ENCODE data around the gene ATOH8. TPM values are rescaled to one million over a fixed set of nuclear protein-coding genes. Genes with fewer than 3 reads are reported as not detected.
A peak's percentile ranks its signal among the peaks of the same experiment; 100 is the strongest.

Gene ATOH8
- total RNA-seq, 1 donor from 2014 or later: 8.4 TPM

DNA sequence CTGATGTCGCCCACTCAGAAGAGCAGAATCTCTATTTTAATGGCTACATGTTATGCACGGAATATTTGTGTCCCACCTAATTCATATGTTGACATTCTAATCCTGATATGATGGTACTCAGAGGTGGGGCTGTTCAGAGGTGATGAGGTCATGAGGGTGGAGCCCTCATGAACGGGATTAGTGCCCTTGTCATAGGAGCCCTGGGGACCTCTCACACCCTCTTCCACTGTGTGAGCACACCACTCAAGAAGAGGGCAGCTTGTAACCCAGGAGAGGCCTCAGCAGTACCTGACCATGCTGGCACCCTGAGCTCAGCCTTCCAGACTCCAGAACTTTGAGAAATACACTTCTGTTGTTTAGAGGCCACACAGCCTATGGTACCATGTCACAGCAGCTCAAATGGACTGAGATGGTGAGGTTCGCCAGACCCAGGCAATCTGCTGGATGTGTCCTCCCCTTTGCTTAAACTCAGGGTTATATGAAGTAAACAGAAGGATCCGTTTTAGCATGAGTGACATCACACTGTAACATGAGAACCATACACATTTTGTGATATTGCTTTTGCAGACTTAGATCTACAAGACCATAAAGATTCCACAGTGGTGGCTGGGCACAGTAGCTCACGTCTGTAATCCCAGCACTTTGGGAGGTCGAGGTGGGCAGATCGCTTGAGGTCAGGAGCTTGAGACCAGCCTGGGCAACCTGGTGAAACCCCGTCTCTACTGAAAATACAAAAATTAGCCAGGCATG, 48.7 kb downstream of the ATOH8 start:
- Histone ChIP-seq H3K36me3 (ENCODE audit: control insufficient read depth in 3 of 3, insufficient read depth in 3 of 3, low read length in 3 of 3) (no peaks in the 10 kb centered on the region), H3K9me3 (ENCODE audit: control insufficient read depth in 3 of 3, low read length in 3 of 3) (no peaks in the 10 kb centered on the region), H3K27ac (ENCODE audit: low read depth, low read length) (no peak overlapping the region), H3K9ac (ENCODE audit: low read depth in 1 of 3, low read length in 3 of 3) (no peak overlapping the region), H3K4me3 (ENCODE audit: low read length in 3 of 3) (no peak overlapping the region), H3K4me1 (ENCODE audit: control insufficient read depth in 3 of 3, insufficient read depth in 3 of 3, low read length in 3 of 3) (peaks cover 18 to 28% (median 23%) of the 10 kb centered on the region in 3 donors), H3K27me3 (ENCODE audit: control insufficient read depth in 3 of 3, insufficient read depth in 3 of 3, low read length in 3 of 3) (peaks cover 0 to 4% (median 0%) of the 10 kb centered on the region in 3 donors)

DNA sequence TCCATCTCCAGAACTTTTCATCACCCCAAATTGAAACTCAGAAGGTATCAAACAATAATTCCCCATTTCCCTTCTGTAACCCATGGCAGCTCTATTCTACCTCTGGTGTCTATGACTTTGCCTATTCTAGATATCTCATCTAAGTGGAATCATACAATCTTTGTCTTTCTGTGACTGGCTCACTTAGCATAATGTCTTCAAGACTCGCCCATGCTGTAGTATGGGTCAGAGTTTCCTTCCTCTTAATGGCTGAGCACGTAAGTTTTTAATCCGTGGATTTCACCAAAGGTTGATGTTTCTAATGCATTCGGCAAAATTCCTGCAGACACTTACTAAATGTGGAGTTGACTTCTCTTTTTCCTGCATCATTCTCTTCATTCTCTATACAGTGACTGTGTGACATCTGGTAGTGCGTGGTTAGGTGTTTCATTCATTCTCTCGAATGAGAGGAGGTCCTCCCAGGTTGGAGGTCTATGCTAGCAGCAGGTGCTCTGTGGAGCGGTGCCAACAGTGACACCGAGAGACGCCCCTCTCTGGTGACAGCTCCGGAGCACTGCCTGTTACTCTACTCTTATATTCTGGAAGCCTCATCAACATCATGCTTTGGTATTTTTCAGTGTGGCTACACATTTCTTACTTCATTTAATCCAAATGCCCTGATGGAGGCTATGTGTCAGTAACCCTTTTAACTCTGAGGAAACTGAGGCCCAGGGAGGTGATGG, 50.1 kb downstream of the ATOH8 start:
- no peak overlapping the region for H3K9ac ChIP-seq (ENCODE audit: low read depth in 1 of 3, low read length in 3 of 3)
- no peak overlapping the region for H3K4me3 ChIP-seq (ENCODE audit: low read length in 3 of 3)
- H3K9me3 ChIP-seq (ENCODE audit: control insufficient read depth in 3 of 3, low read length in 3 of 3): no peaks in the 10 kb centered on the region
- H3K36me3 ChIP-seq (ENCODE audit: control insufficient read depth in 3 of 3, insufficient read depth in 3 of 3, low read length in 3 of 3): no peaks in the 10 kb centered on the region
- no peak overlapping the region for H3K27ac ChIP-seq (ENCODE audit: low read depth, low read length)
- H3K27me3 ChIP-seq (ENCODE audit: control insufficient read depth in 3 of 3, insufficient read depth in 3 of 3, low read length in 3 of 3): peaks cover 0 to 4% (median 0%) of the 10 kb centered on the region in 3 donors
- peaks cover 12 to 20% (median 16%) of the 10 kb centered on the region in 3 donors for H3K4me1 ChIP-seq (ENCODE audit: control insufficient read depth in 3 of 3, insufficient read depth in 3 of 3, low read length in 3 of 3)

DNA sequence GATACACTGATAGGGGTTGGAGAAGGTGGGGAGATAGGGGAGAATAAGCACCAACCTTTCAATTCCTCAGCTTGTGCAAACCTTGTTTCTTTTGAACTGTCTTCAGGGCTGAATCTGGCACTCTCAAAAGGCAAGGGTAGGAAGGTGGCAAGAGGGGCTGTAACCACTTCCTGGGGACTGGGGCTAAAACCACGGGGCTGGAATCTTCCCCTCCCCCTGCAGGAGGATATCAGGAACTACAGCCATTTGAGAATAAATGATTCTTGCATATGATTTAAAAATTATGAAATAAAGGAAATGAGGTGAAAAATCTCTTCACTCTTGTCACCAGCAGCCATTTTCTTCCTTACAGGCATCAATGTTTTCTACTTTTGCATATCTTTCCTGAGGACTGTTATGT, 50.8 kb downstream of the ATOH8 start:
- Histone ChIP-seq H3K9ac (ENCODE audit: low read depth in 1 of 3, low read length in 3 of 3) (no peak overlapping the region), H3K27ac (ENCODE audit: low read depth, low read length) (no peak overlapping the region), H3K36me3 (ENCODE audit: control insufficient read depth in 3 of 3, insufficient read depth in 3 of 3, low read length in 3 of 3) (no peaks in the 10 kb centered on the region), H3K9me3 (ENCODE audit: control insufficient read depth in 3 of 3, low read length in 3 of 3) (no peaks in the 10 kb centered on the region), H3K4me1 (ENCODE audit: control insufficient read depth in 3 of 3, insufficient read depth in 3 of 3, low read length in 3 of 3) (peaks cover 9 to 14% (median 10%) of the 10 kb centered on the region in 3 donors), H3K4me3 (ENCODE audit: low read length in 3 of 3) (no peak overlapping the region), H3K27me3 (ENCODE audit: control insufficient read depth in 3 of 3, insufficient read depth in 3 of 3, low read length in 3 of 3) (peaks cover 0 to 2% (median 0%) of the 10 kb centered on the region in 3 donors)

DNA sequence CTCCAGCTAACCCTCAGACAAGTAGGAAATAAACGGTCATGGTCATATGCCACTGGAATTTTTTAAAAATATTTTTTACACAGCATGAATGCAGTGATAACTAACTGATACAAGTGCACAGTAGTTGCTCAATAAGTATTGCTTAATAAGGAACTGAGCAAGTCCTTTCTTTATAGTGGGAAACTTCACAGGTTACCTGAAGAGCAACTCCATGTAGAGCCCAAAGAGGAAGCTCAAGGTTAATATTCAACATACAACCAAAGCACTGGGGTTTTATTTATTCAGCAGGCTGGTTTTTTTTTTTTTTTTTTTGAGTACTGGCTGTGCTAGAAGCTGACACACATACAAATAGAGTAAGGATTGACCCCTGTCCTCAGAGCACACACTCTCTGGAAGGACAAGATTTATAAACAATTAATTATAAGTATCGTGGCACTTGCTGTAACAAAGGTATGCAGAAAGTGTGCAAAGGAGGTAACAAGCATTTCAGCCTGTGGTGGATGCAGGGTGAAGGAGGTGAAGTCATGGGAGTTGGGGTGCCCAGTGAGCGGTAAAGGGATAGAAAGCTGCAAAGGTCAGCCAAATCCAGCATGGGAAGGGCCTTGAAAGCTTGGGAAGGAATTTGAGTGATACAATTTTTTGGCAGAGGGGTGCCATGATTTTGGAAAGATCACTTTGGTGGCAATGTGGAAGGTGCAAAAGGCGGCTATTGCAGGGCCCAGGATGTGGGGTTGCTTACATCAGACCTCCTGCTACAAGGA, 52.7 kb downstream of the ATOH8 start:
- Histone ChIP-seq H3K4me1 (ENCODE audit: control insufficient read depth in 3 of 3, insufficient read depth in 3 of 3, low read length in 3 of 3) (peaks cover 13 to 21% (median 17%) of the 10 kb centered on the region in 3 donors), H3K9me3 (ENCODE audit: control insufficient read depth in 3 of 3, low read length in 3 of 3) (no peaks in the 10 kb centered on the region)

DNA sequence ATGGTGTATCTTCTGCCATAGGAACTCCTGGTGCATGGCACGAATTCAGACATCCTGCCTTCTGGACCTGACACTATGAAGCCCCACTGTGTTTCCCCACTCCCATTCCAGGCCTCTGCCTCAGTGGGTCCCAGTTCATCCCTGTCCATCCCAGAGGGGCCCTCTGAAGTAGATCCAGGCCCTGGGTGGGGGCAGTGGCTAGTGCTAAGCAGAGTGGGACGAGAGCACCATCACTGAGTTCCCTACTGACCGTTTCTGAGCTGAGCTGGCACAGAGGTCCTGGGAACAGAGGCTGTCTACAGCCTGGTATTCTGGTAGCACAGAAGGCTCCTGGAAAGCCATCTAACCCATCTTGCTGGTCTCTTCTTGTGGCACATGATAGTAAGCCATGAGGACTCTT, 54.0 kb downstream of the ATOH8 start:
- Histone ChIP-seq H3K4me3 (ENCODE audit: low read length in 3 of 3) (no peak overlapping the region), H3K27ac (ENCODE audit: low read depth, low read length) (no peak overlapping the region), H3K9me3 (ENCODE audit: control insufficient read depth in 3 of 3, low read length in 3 of 3) (no peaks in the 10 kb centered on the region), H3K36me3 (ENCODE audit: control insufficient read depth in 3 of 3, insufficient read depth in 3 of 3, low read length in 3 of 3) (no peaks in the 10 kb centered on the region), H3K27me3 (ENCODE audit: control insufficient read depth in 3 of 3, insufficient read depth in 3 of 3, low read length in 3 of 3) (no peaks in the 10 kb centered on the region), H3K4me1 (ENCODE audit: control insufficient read depth in 3 of 3, insufficient read depth in 3 of 3, low read length in 3 of 3) (peaks cover 18 to 23% (median 23%) of the 10 kb centered on the region in 3 donors), H3K9ac (ENCODE audit: low read depth in 1 of 3, low read length in 3 of 3) (no peak overlapping the region)

More for the DNA sequence above, 52.7 kb downstream of the ATOH8 start:
- no peaks in the 10 kb centered on the region for H3K36me3 ChIP-seq (ENCODE audit: control insufficient read depth in 3 of 3, insufficient read depth in 3 of 3, low read length in 3 of 3)
- H3K9ac ChIP-seq (ENCODE audit: low read depth in 1 of 3, low read length in 3 of 3): no peak overlapping the region
- no peaks in the 10 kb centered on the region for H3K27me3 ChIP-seq (ENCODE audit: control insufficient read depth in 3 of 3, insufficient read depth in 3 of 3, low read length in 3 of 3)
- no peak overlapping the region for H3K4me3 ChIP-seq (ENCODE audit: low read length in 3 of 3)
- H3K27ac ChIP-seq (ENCODE audit: low read depth, low read length): no peak overlapping the region

DNA sequence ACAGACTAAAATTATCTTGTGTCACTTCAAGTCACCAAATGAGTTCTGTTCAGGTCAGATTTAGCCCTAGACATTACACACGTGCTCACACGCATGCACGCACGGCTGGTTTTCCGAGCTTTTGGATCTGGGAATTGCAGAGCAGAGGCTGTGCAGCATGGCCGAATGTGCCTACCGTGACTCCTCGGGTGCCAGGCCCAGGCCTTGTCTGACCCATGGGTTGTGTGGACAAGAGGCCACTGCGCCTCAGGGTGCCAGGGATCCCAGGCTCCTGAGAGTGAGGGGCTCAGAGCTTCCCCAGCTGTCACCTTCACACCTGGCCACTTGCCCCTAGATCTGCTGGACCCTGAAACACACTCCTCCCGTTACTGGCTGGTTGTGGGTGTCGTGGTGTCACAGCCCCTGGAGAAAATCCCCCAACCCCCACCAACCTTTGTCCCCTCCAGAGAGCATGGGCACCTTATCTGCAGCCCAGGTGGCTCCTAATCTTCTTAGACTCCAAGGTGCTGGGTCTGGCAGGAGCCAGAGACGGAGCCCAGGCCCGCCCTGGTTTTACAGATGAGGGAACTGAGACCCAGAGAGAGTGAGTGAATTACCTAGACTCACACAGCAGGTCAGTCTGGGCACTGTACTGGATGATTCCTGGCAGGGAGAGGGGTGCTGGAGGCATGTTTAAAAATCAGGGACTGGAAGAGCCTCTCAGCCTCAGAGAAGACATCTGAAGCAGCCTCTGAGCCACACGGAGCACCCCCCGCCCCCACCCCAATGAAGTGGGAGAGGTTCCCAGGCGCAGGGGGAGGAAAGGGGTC, 56.8 kb downstream of the ATOH8 start:
- Histone ChIP-seq H3K9me3 (ENCODE audit: control insufficient read depth in 3 of 3, low read length in 3 of 3) (no peaks in the 10 kb centered on the region), H3K36me3 (ENCODE audit: control insufficient read depth in 3 of 3, insufficient read depth in 3 of 3, low read length in 3 of 3) (no peaks in the 10 kb centered on the region), H3K27me3 (ENCODE audit: control insufficient read depth in 3 of 3, insufficient read depth in 3 of 3, low read length in 3 of 3) (no peaks in the 10 kb centered on the region), H3K9ac (ENCODE audit: low read depth in 1 of 3, low read length in 3 of 3) (peak overlapping the region in 2 of 3 donors; percentile 33 to 54), H3K27ac (ENCODE audit: low read depth, low read length) (no peak overlapping the region), H3K4me1 (ENCODE audit: control insufficient read depth in 3 of 3, insufficient read depth in 3 of 3, low read length in 3 of 3) (peaks cover 20 to 38% (median 30%) of the 10 kb centered on the region in 3 donors), H3K4me3 (ENCODE audit: low read length in 3 of 3) (no peak overlapping the region)

DNA sequence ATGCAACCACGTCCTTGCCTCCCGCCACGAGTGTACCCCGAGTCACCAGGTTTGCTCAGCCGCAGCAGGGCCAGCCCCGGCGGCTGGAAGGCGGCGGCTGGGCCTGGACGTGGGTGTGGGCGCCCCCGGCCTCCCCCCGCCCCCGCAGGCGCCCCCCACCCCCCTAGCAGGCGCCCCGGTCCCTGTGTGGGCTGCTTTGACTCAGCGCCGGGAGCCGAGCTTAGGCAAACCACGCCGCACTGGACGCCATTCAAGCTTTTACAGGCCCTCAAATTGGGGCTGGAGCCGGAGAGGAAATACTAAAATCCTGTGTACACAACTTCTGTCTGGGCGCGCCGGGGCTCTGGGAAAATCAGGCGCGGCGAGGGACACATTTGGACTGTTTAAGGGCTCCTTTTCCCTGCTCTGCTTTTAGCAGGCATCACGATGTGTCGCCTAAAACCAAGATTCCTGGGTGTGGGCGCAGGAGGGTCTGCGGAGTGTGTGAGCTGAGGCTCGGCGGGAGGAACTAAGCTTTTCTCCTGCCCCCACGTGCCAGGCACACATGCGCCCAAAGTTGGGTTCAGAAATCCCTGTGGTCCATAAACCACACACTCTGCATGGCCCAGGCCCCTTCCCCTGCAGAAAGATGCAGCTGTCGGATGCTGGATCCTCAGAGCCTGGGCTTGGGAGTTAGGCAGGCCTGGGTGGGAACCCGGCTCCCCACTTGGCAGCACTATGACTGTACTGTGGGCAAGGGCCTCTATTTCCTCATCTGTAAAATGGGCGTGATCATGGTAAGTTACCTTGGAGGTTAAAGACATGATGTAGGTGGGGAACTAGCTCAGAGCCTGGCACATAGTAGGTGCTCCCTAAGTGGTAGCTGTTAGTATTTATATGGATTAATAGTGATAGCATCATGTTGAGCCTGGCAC, 57.6 kb downstream of the ATOH8 start:
- peak overlapping the region in 1 of 3 donors; percentile 54 for H3K9ac ChIP-seq (ENCODE audit: low read depth in 1 of 3, low read length in 3 of 3)
- no peak overlapping the region for H3K27ac ChIP-seq (ENCODE audit: low read depth, low read length)
- H3K9me3 ChIP-seq (ENCODE audit: control insufficient read depth in 3 of 3, low read length in 3 of 3): no peaks in the 10 kb centered on the region
- H3K36me3 ChIP-seq (ENCODE audit: control insufficient read depth in 3 of 3, insufficient read depth in 3 of 3, low read length in 3 of 3): no peaks in the 10 kb centered on the region
- peak overlapping the region in 1 of 3 donors; percentile 22 for H3K4me3 ChIP-seq (ENCODE audit: low read length in 3 of 3)
- H3K4me1 ChIP-seq (ENCODE audit: control insufficient read depth in 3 of 3, insufficient read depth in 3 of 3, low read length in 3 of 3): peaks cover 20 to 38% (median 30%) of the 10 kb centered on the region in 3 donors
- no peaks in the 10 kb centered on the region for H3K27me3 ChIP-seq (ENCODE audit: control insufficient read depth in 3 of 3, insufficient read depth in 3 of 3, low read length in 3 of 3)

DNA sequence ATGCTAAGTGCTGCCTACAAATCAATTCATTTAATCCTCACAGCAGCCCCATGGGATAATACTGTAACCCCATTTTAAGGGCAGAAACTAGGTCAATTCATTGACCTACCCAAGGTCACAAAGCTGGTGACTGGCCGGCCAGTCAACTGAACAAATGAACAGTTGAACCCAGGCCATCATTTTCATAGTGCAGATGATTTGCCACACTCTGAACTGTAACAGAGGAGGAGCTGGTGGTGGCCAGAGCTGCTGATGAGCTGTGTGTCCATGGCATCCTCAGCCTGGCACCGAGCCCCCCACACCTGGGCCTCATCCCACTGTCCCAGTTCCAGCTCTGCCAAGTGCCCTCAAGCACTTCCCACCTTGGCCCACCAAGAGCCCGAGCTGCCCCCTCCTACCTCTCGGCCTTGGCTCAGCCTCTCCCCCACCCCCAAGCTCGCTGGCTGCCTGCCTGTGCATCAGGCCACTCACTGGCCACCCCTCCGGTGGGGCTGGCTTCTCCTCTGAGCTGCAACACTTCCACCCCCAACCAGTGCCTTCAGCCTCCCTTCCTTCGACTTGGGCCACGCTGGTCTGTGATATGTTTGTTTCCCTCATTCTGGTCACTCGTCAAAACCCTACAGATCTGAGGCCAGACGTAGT, 58.4 kb downstream of the ATOH8 start:
- Histone ChIP-seq H3K9ac (ENCODE audit: low read depth in 1 of 3, low read length in 3 of 3) (no peak overlapping the region), H3K4me3 (ENCODE audit: low read length in 3 of 3) (no peak overlapping the region), H3K36me3 (ENCODE audit: control insufficient read depth in 3 of 3, insufficient read depth in 3 of 3, low read length in 3 of 3) (no peaks in the 10 kb centered on the region), H3K27ac (ENCODE audit: low read depth, low read length) (no peak overlapping the region), H3K4me1 (ENCODE audit: control insufficient read depth in 3 of 3, insufficient read depth in 3 of 3, low read length in 3 of 3) (peaks cover 20 to 38% (median 30%) of the 10 kb centered on the region in 3 donors), H3K9me3 (ENCODE audit: control insufficient read depth in 3 of 3, low read length in 3 of 3) (no peaks in the 10 kb centered on the region), H3K27me3 (ENCODE audit: control insufficient read depth in 3 of 3, insufficient read depth in 3 of 3, low read length in 3 of 3) (no peaks in the 10 kb centered on the region)

Measured in skeletal muscle tissue (tissue), 4 donors.